IMR-90 (cell line): ENCODE data around the gene PITX3. TPM values are rescaled to one million over a fixed set of nuclear protein-coding genes. Genes with fewer than 3 reads are reported as not detected.

Source experiments
- ATAC-seq: fragments of 200-7000 bp; cut with Tn5 transposase; 2 replicates; pipeline ENCODE4 v1.9.1; 2020; ENCODE audit warnings: low read depth, mild to moderate bottlenecking, moderate library complexity
- BruUV-seq: library from RNA; stranded (reverse); fragments of 400-500 nt; replicated peaks from 2 replicates; lab custom pipeline; 2021; lab: Mats Ljungman, UMichigan
- CTCF ChIA-PET: fragments of 300-600 bp; formaldehyde crosslinking; extraction: SDS; loops from one replicate; lab custom pipeline; 2021; ENCODE audit warnings: antibody characterized with exemption; lab: Yijun Ruan, JAX
- POLR2A ChIA-PET: fragments of 300-600 bp; sonication (Branson Sonifier 250); formaldehyde crosslinking; loops from one replicate; lab custom pipeline; 2022; ENCODE audit warnings: antibody characterized with exemption; ENCODE audit not compliant: unreplicated experiment; lab: Charles Lee
- DNase-seq: peaks from one replicate; pipeline ENCODE4 v3.0.0; 2013
- H2AFZ ChIP-seq: replicated peaks from 2 replicates; pipeline ENCODE3; 2013; ENCODE audit warnings: low read length, mild to moderate bottlenecking; ENCODE audit not compliant: poor library complexity
- H2AK5ac ChIP-seq: 2 replicates; pipeline ENCODE4 v1.6.1; 2013; ENCODE audit warnings: low read depth, low read length, inconsistent platforms
- H2AK9ac ChIP-seq: replicated peaks from 2 replicates; pipeline ENCODE3; 2013; ENCODE audit warnings: mild to moderate bottlenecking, low read depth, low read length, moderate library complexity; ENCODE audit not compliant: poor library complexity
- H2BK120ac ChIP-seq: 2 replicates; pipeline ENCODE4 v1.6.1; 2013; ENCODE audit warnings: low read depth, low read length, inconsistent platforms
- H2BK15ac ChIP-seq: 3 replicates; pipeline ENCODE4 v1.6.1; 2013; ENCODE audit warnings: low read depth, low read length, inconsistent platforms
- H2BK20ac ChIP-seq: 2 replicates; pipeline ENCODE4 v1.6.1; 2013; ENCODE audit warnings: low read depth, mild to moderate bottlenecking, inconsistent platforms, low read length, moderate library complexity
- H2BK5ac ChIP-seq: 2 replicates; pipeline ENCODE4 v1.6.1; 2013; ENCODE audit warnings: mild to moderate bottlenecking, low read depth, low read length, inconsistent platforms; ENCODE audit not compliant: poor library complexity, severe bottlenecking
- H3K14ac ChIP-seq: replicated peaks from 2 replicates; pipeline ENCODE4 v1.6.1; 2013; ENCODE audit warnings: low read depth, low read length, inconsistent platforms
- H3K18ac ChIP-seq: 2 replicates; pipeline ENCODE4 v1.6.1; 2013; ENCODE audit warnings: low read depth, low read length, control low read depth
- H3K23ac ChIP-seq: 2 replicates; pipeline ENCODE4 v1.6.1; 2013; ENCODE audit warnings: low read depth, low read length, inconsistent platforms
- H3K27ac ChIP-seq: 2 replicates; pipeline ENCODE4 v1.5.1; 2013; ENCODE audit warnings: mild to moderate bottlenecking, control low read depth, low read length; ENCODE audit not compliant: insufficient read depth
- H3K27me3 ChIP-seq: 2 replicates; pipeline ENCODE4 v1.6.1; 2013; ENCODE audit warnings: low read length; ENCODE audit not compliant: control insufficient read depth, insufficient read depth
- H3K36me3 ChIP-seq: 2 replicates; pipeline ENCODE4 v1.6.1; 2013; ENCODE audit warnings: low read length, mixed read lengths; ENCODE audit not compliant: control insufficient read depth, insufficient read depth
- H3K4ac ChIP-seq: 2 replicates; pipeline ENCODE4 v1.6.1; 2013; ENCODE audit warnings: low read depth, low read length, inconsistent platforms
- H3K4me1 ChIP-seq: 2 replicates; pipeline ENCODE4 v1.6.1; 2013; ENCODE audit warnings: low read length, mixed read lengths; ENCODE audit not compliant: control insufficient read depth, insufficient read depth
- H3K4me2 ChIP-seq: 2 replicates; pipeline ENCODE4 v1.6.1; 2013; ENCODE audit warnings: low read depth, mild to moderate bottlenecking, control low read depth, low read length, moderate library complexity
- H3K4me3 ChIP-seq: 2 replicates; pipeline ENCODE4 v1.5.1; 2013; ENCODE audit warnings: low read depth, mild to moderate bottlenecking, control low read depth, low read length, moderate library complexity; ENCODE audit not compliant: insufficient read depth
- H3K56ac ChIP-seq: 2 replicates; pipeline ENCODE4 v1.6.1; 2013; ENCODE audit warnings: low read length, inconsistent platforms; ENCODE audit not compliant: insufficient read depth; ENCODE audit errors: extremely low read depth
- H3K79me1 ChIP-seq, 2 experiments: 2 replicates each; pipeline ENCODE4 v1.6.1; 2013; ENCODE audit warnings: low read length in 2 of 2, inconsistent platforms in 1 of 2, low read depth in 1 of 2
- H3K9ac ChIP-seq: 2 replicates; pipeline ENCODE4 v1.6.1; 2013; ENCODE audit warnings: low read depth, low read length, control low read depth
- H3K9me1 ChIP-seq: 2 replicates; pipeline ENCODE4 v1.6.1; 2013; ENCODE audit warnings: low read length, inconsistent platforms; ENCODE audit not compliant: insufficient read depth
- H3K9me3 ChIP-seq: 2 replicates; pipeline ENCODE4 v1.6.1; 2013; ENCODE audit warnings: low read length; ENCODE audit not compliant: control insufficient read depth, insufficient read depth
- H4K20me1 ChIP-seq: 2 replicates; pipeline ENCODE4 v1.6.1; 2013; ENCODE audit warnings: low read length, inconsistent platforms; ENCODE audit not compliant: insufficient read depth
- H4K5ac ChIP-seq: 2 replicates; pipeline ENCODE4 v1.6.1; 2013; ENCODE audit warnings: mild to moderate bottlenecking, low read depth, low read length, control low read depth
- H4K8ac ChIP-seq, 2 experiments: 2 replicates each; pipeline ENCODE4 v1.6.1; 2013; ENCODE audit warnings: low read depth in 2 of 2, low read length in 2 of 2, control low read depth in 1 of 2, inconsistent platforms in 1 of 2
- H4K91ac ChIP-seq: 2 replicates; pipeline ENCODE4 v1.6.1; 2013; ENCODE audit warnings: low read depth, low read length, inconsistent platforms; ENCODE audit not compliant: insufficient read depth
- CEBPB ChIP-seq: IDR thresholded peaks from 2 replicates; pipeline ENCODE4 v1.6.1; 2012; ENCODE audit warnings: low read depth, low read length, improper control_type of control experiment
- CTCF ChIP-seq: conservative IDR thresholded peaks from 2 replicates; pipeline ENCODE4 v1.5.1; 2012; ENCODE audit warnings: mild to moderate bottlenecking, low read depth, low read length, improper control_type of control experiment
- WGBS, 2 experiments: methylation state at CpG; one replicate each; pipeline versions ENCODE4 v1.1.5 to v1.1.7; 2013; ENCODE audit warnings: missing lambda C conversion rate in 2 of 2; ENCODE audit not compliant: insufficient read length in 1 of 2; ENCODE audit errors: extremely low coverage in 2 of 2; 5-methylcytosine and 5-hydroxymethylcytosine counted together
- dilution Hi-C: fragments of 300-500 bp; cut with HindIII; formaldehyde crosslinking; loops from one replicate; pipeline ENCODE4 v1.14.3; 2018; ENCODE audit warnings: low sequenced_read_pairs; ENCODE audit not compliant: unreplicated experiment
- in situ Hi-C: fragments of 300-500 bp; cut with MboI; formaldehyde crosslinking; loops from 3 replicates; pipeline ENCODE4 v1.14.3; 2019; ENCODE audit warnings: low sequenced_read_pairs, inconsistent platforms, mixed read lengths
- intact Hi-C: fragments of 100-400 bp; cut with micrococcal nuclease; formaldehyde crosslinking; loops from 2 replicates; pipeline ENCODE4 v1.10.0; 2022
- polyA plus RNA-seq, 3 experiments: library from polyadenylated mRNA; depleted of rRNA; stranded (reverse); fragments of >200 nt; gene quantifications; 2 replicates each; pipeline ENCODE4 v1.2.3, GENCODE V29; 2012; ENCODE audit warnings: low replicate concordance in 1 of 3
- total RNA-seq: library from RNA; depleted of rRNA; stranded (reverse); fragments of >200 nt; gene quantifications from 2 replicates; pipeline ENCODE4 v1.2.3, GENCODE V29; 2012

The PITX3 gene
- total and polyA plus RNA-seq, 2 of the 4 experiments (the other 2 are of a cell fraction) = not detected

- Histone ChIP-seq H3K27ac (no peak overlapping the region), H3K23ac (no peak overlapping the region), H3K9me3 (no peaks in the 10 kb centered on the region), H4K8ac (no peak overlapping the region), H2AK9ac (no peak overlapping the region), H3K4me2 (no peak overlapping the region), H2BK20ac (no peak overlapping the region), H3K36me3 (no peaks in the 10 kb centered on the region), H3K4me3 (no peak overlapping the region), H4K5ac (no peak overlapping the region), H3K9ac (no peak overlapping the region), H2BK5ac (no peak overlapping the region), H4K20me1 (no peaks in the 10 kb centered on the region), H2BK15ac (no peak overlapping the region), H2AK5ac (no peak overlapping the region), H3K79me1 (no peaks in the 10 kb centered on the region), H3K4ac (no peak overlapping the region), H3K18ac (no peak overlapping the region), H3K56ac (no peak overlapping the region), H2AFZ (no peak overlapping the region), H4K91ac (no peak overlapping the region), H3K9me1 (0 out of 2 replicates have a peak, but pooled peaks cover 3% of the 10 kb centered on the region), H2BK120ac (no peak overlapping the region), H3K27me3 (peaks cover 11% of the 10 kb centered on the region), H3K14ac (no peak overlapping the region), H3K4me1 (peaks cover 10% of the 10 kb centered on the region)
- BruUV-seq = no TSS peak
- 50% methylated on average over 1 of the region's 5 CpGs; no CpG with 5 or more reads in 1 of the 2 experiments for WGBS, 2 experiments
- ATAC-seq (no peak), DNase-seq (no peak)
- in situ Hi-C loops (loop anchor here (10.0 kb wide), 1 partner anchor 262 kb away; no protein-coding TSS in a partner anchor), dilution Hi-C loops (no loop called here), intact Hi-C loops (loop anchor here (5.0 to 10.0 kb wide), 2 partner anchors 35 to 362 kb away; no protein-coding TSS in a partner anchor)
- CTCF ChIA-PET = no interaction called here
- TF ChIP-seq CEBPB (peak; percentile 65), CTCF (no peak)
- POLR2A ChIA-PET = no interaction called here
Measured at GRCh38 chr10:102222797-102223196, 18.5 kb downstream of the PITX3 start.
